ENCODE data around the gene CEBPA. TPM values are rescaled to one million over a fixed set of nuclear protein-coding genes. Genes with fewer than 3 reads are reported as not detected.

The CEBPA gene
- polyA plus RNA-seq, 2 donors: 14.1 to 19.4 TPM

- Histone ChIP-seq H3K27ac (ENCODE audit: low read depth in 2 of 2, low read length in 1 of 2) (no peak overlapping the region), H3K27me3 (ENCODE audit: control insufficient read depth in 1 of 2, insufficient read depth in 2 of 2, low read length in 2 of 2) (no peaks in the 10 kb centered on the region), H3K9me3 (ENCODE audit: control insufficient read depth in 2 of 2, insufficient read depth in 1 of 2, low read depth in 1 of 2, low read length in 1 of 2) (no peaks in the 10 kb centered on the region), H3K36me3 (ENCODE audit: control insufficient read depth in 2 of 2, insufficient read depth in 2 of 2, low read length in 1 of 2) (no peaks in the 10 kb centered on the region), H3K4me3 (ENCODE audit: low read depth in 1 of 2, low read length in 2 of 2) (no peak overlapping the region), H3K4me1 (ENCODE audit: control insufficient read depth in 2 of 2, insufficient read depth in 2 of 2, low read length in 1 of 2) (no peaks in the 10 kb centered on the region)
- 16 to 27% methylated on average over 12 of the region's 12 CpGs for WGBS, 2 donors
Observed at GRCh38 chr19:33343859-33344572, 41.7 kb upstream of the CEBPA start.

DNA sequence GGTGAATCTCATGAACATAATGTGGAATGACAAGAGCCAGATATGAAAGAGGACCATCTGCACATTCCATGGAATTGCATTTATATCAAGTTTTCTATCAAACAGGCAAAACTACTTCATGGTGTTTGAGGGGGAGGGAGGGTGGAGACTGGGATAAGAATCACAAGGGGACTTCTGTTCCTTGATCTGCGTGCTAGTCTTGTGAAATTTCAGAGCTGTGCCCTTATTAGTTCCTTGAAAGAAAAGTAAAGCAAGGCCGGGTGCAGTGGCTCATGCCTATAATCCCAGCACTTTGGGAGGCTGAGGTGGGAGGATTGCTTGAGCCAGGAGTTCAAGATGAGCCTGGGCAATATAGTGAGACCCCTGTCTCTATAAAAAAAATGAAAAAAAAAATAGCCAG is 41.0 kb upstream of the CEBPA start:
- Histone ChIP-seq H3K36me3 (ENCODE audit: control insufficient read depth in 2 of 2, insufficient read depth in 2 of 2, low read length in 1 of 2) (no peaks in the 10 kb centered on the region), H3K4me3 (ENCODE audit: low read depth in 1 of 2, low read length in 2 of 2) (no peak overlapping the region), H3K27me3 (ENCODE audit: control insufficient read depth in 1 of 2, insufficient read depth in 2 of 2, low read length in 2 of 2) (no peaks in the 10 kb centered on the region), H3K27ac (ENCODE audit: low read depth in 2 of 2, low read length in 1 of 2) (no peak overlapping the region), H3K9me3 (ENCODE audit: control insufficient read depth in 2 of 2, insufficient read depth in 1 of 2, low read depth in 1 of 2, low read length in 1 of 2) (no peaks in the 10 kb centered on the region), H3K4me1 (ENCODE audit: control insufficient read depth in 2 of 2, insufficient read depth in 2 of 2, low read length in 1 of 2) (no peaks in the 10 kb centered on the region)
- 81 to 82% methylated on average over 2 of the region's 2 CpGs for WGBS, 2 donors

DNA sequence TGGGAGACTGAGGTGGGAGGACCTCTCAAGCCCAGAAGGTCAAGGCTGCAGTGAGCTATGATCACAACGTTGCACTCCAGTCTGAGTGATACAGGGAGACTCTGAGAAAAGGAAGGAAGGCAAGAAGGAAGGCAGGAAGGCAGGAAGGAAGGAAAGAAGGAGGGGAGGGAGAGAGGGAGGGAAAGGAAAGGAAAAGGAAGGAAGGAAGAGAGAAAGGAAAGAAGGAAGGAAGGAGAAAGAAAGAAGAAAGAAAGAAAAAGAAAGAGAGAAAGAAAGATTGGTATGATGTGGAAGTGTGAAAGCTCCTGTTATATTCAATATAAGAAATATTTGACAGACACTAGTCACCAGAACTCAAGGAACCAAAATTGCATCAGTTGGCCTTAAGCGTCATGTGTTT is 38.7 kb upstream of the CEBPA start:
- Histone ChIP-seq H3K36me3 (ENCODE audit: control insufficient read depth in 2 of 2, insufficient read depth in 2 of 2, low read length in 1 of 2) (no peaks in the 10 kb centered on the region), H3K9me3 (ENCODE audit: control insufficient read depth in 2 of 2, insufficient read depth in 1 of 2, low read depth in 1 of 2, low read length in 1 of 2) (no peaks in the 10 kb centered on the region), H3K4me3 (ENCODE audit: low read depth in 1 of 2, low read length in 2 of 2) (no peak overlapping the region), H3K27ac (ENCODE audit: low read depth in 2 of 2, low read length in 1 of 2) (no peak overlapping the region), H3K4me1 (ENCODE audit: control insufficient read depth in 2 of 2, insufficient read depth in 2 of 2, low read length in 1 of 2) (no peaks in the 10 kb centered on the region), H3K27me3 (ENCODE audit: control insufficient read depth in 1 of 2, insufficient read depth in 2 of 2, low read length in 2 of 2) (no peaks in the 10 kb centered on the region)
- 26 to 49% methylated on average over 2 of the region's 2 CpGs for WGBS, 2 donors

DNA sequence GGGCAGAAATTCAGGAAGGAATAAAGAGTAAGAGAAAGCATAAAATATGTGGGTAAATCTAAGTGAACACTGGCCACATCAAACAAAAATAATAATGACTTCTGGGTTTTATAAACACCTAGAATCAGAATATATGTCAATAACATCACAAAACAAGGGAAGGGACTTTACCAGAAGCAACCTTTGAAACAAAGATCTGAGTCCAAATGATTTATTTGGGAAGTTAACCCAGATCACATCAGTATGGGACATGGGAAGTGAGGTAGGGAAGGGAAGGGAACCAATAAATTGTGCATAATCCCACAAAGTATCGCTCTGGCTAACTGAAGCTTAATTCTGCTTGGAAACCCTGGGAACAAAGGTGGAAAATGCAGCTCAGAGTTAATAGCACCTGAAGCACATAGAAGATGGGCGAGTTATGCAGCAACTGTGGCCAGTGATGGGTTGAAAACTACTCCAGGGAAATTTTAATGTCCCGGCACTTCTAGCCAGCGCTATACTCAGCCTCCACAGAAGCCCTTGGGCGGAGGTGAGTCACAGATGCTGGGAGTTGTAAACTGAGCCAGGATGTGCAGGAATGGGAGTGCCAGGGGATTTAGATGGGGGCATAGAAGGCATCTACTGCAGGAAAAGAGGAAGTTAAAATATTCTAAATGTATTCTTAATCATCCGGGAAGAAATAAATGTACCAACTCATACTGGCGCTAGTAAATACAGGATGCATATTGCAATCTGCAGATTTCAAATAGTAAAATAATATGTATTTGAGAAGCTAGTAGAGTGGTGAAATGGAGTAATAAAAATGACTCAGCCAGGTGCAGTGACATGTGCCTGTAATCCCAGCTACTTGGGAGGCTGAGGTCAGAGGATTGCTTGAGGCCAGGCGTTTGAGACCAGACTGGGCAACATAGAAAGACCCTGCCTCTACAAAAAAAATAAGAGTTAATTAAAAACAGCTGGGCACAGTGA is 37.0 kb upstream of the CEBPA start:
- Histone ChIP-seq H3K4me3 (ENCODE audit: low read depth in 1 of 2, low read length in 2 of 2) (no peak overlapping the region), H3K27ac (ENCODE audit: low read depth in 2 of 2, low read length in 1 of 2) (peak overlapping the region in 1 of 2 donors; percentile 53), H3K27me3 (ENCODE audit: control insufficient read depth in 1 of 2, insufficient read depth in 2 of 2, low read length in 2 of 2) (no peaks in the 10 kb centered on the region), H3K4me1 (ENCODE audit: control insufficient read depth in 2 of 2, insufficient read depth in 2 of 2, low read length in 1 of 2) (no peaks in the 10 kb centered on the region), H3K9me3 (ENCODE audit: control insufficient read depth in 2 of 2, insufficient read depth in 1 of 2, low read depth in 1 of 2, low read length in 1 of 2) (no peaks in the 10 kb centered on the region), H3K36me3 (ENCODE audit: control insufficient read depth in 2 of 2, insufficient read depth in 2 of 2, low read length in 1 of 2) (no peaks in the 10 kb centered on the region)
- 47 to 59% methylated on average over 8 of the region's 8 CpGs for WGBS, 2 donors

DNA sequence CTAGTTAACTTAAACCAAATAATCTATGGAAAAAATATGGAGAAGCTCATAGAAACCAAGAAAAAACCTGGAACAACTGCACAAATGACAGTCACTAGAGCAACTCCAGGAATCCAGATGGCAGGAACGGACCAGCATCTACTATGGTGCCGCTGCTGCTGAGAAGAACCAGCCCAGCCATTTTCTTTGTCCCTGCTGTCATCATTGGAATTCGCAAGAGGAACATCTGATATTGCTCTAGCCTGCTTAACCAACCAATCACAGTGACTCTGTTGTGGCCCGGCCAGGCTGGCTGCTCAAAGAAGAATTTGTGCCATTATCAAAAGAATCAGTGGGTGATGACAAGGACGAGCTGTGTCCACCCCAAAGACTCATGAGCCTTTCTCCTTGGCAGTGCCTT is 33.1 kb upstream of the CEBPA start:
- Histone ChIP-seq H3K36me3 (ENCODE audit: control insufficient read depth in 2 of 2, insufficient read depth in 2 of 2, low read length in 1 of 2) (no peaks in the 10 kb centered on the region), H3K4me3 (ENCODE audit: low read depth in 1 of 2, low read length in 2 of 2) (no peak overlapping the region), H3K27ac (ENCODE audit: low read depth in 2 of 2, low read length in 1 of 2) (no peak overlapping the region), H3K9me3 (ENCODE audit: control insufficient read depth in 2 of 2, insufficient read depth in 1 of 2, low read depth in 1 of 2, low read length in 1 of 2) (no peaks in the 10 kb centered on the region), H3K27me3 (ENCODE audit: control insufficient read depth in 1 of 2, insufficient read depth in 2 of 2, low read length in 2 of 2) (no peaks in the 10 kb centered on the region), H3K4me1 (ENCODE audit: control insufficient read depth in 2 of 2, insufficient read depth in 2 of 2, low read length in 1 of 2) (no peaks in the 10 kb centered on the region)
- WGBS, 2 donors: 90 to 94% methylated on average over 5 of the region's 5 CpGs

DNA sequence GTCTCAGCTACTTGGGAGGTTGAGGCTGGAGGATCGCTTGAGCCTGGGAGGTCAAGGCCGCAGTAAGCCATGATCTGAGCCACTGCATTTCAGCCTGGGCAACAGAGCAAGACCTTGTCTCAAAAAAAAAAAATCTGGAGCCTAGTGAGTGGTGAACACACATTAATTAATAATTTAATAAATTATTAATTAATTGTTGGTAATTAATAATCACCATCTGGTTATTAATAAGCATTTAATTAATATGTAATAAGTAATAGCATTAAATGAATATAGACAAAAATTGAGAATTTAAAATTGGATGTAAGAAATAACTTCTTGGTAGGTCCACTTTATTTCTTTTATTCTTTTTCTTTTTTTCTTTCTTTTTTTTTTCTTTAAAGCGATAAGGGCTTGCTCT is 31.9 kb upstream of the CEBPA start:
- WGBS, 2 donors: 99 to 100% methylated on average over 3 of the region's 3 CpGs
- H3K9me3 ChIP-seq (ENCODE audit: control insufficient read depth in 2 of 2, insufficient read depth in 1 of 2, low read depth in 1 of 2, low read length in 1 of 2): no peaks in the 10 kb centered on the region
- H3K27me3 ChIP-seq (ENCODE audit: control insufficient read depth in 1 of 2, insufficient read depth in 2 of 2, low read length in 2 of 2): no peaks in the 10 kb centered on the region

GRCh38 chr19:33333642-33334041 is 31.3 kb upstream of the CEBPA start:
- 87 to 91% methylated on average over 3 of the region's 3 CpGs for WGBS, 2 donors
- Histone ChIP-seq H3K9me3 (ENCODE audit: control insufficient read depth in 2 of 2, insufficient read depth in 1 of 2, low read depth in 1 of 2, low read length in 1 of 2) (no peaks in the 10 kb centered on the region), H3K27ac (ENCODE audit: low read depth in 2 of 2, low read length in 1 of 2) (no peak overlapping the region), H3K4me1 (ENCODE audit: control insufficient read depth in 2 of 2, insufficient read depth in 2 of 2, low read length in 1 of 2) (no peaks in the 10 kb centered on the region), H3K36me3 (ENCODE audit: control insufficient read depth in 2 of 2, insufficient read depth in 2 of 2, low read length in 1 of 2) (no peaks in the 10 kb centered on the region), H3K27me3 (ENCODE audit: control insufficient read depth in 1 of 2, insufficient read depth in 2 of 2, low read length in 2 of 2) (no peaks in the 10 kb centered on the region), H3K4me3 (ENCODE audit: low read depth in 1 of 2, low read length in 2 of 2) (no peak overlapping the region)

More for the DNA sequence above, 31.9 kb upstream of the CEBPA start:
- Histone ChIP-seq H3K4me3 (ENCODE audit: low read depth in 1 of 2, low read length in 2 of 2) (no peak overlapping the region), H3K36me3 (ENCODE audit: control insufficient read depth in 2 of 2, insufficient read depth in 2 of 2, low read length in 1 of 2) (no peaks in the 10 kb centered on the region), H3K4me1 (ENCODE audit: control insufficient read depth in 2 of 2, insufficient read depth in 2 of 2, low read length in 1 of 2) (no peaks in the 10 kb centered on the region), H3K27ac (ENCODE audit: low read depth in 2 of 2, low read length in 1 of 2) (no peak overlapping the region)

GRCh38 chr19:33333151-33333550 is 30.8 kb upstream of the CEBPA start:
- no peak overlapping the region for H3K4me3 ChIP-seq (ENCODE audit: low read depth in 1 of 2, low read length in 2 of 2)
- no peaks in the 10 kb centered on the region for H3K36me3 ChIP-seq (ENCODE audit: control insufficient read depth in 2 of 2, insufficient read depth in 2 of 2, low read length in 1 of 2)
- H3K27ac ChIP-seq (ENCODE audit: low read depth in 2 of 2, low read length in 1 of 2): no peak overlapping the region
- H3K9me3 ChIP-seq (ENCODE audit: control insufficient read depth in 2 of 2, insufficient read depth in 1 of 2, low read depth in 1 of 2, low read length in 1 of 2): no peaks in the 10 kb centered on the region
- H3K27me3 ChIP-seq (ENCODE audit: control insufficient read depth in 1 of 2, insufficient read depth in 2 of 2, low read length in 2 of 2): no peaks in the 10 kb centered on the region
- no peaks in the 10 kb centered on the region for H3K4me1 ChIP-seq (ENCODE audit: control insufficient read depth in 2 of 2, insufficient read depth in 2 of 2, low read length in 1 of 2)
- WGBS, 2 donors: 95% methylated on average over 4 of the region's 4 CpGs

DNA sequence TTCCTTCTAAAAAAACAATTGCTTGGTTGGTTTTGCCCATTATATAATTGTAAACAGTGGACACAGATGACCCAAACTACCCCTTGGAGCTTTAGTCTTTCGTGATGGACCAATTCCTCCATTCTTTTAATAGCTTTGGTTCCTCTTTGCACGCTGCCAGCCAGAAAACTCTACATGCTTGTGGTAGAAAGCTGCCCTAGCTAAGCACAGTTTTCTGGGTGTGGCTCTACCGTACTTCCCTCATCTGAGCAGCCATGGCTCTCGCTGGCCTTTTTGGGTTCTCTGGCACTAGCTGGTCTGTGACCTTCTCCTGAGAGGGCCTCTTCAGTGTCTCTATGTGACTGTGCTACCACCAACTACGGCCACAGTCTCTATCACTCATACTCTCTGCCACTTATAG is 29.9 kb upstream of the CEBPA start:
- no peaks in the 10 kb centered on the region for H3K27me3 ChIP-seq (ENCODE audit: control insufficient read depth in 1 of 2, insufficient read depth in 2 of 2, low read length in 2 of 2)
- 79 to 81% methylated on average over 5 of the region's 5 CpGs for WGBS, 2 donors
- H3K4me1 ChIP-seq (ENCODE audit: control insufficient read depth in 2 of 2, insufficient read depth in 2 of 2, low read length in 1 of 2): no peaks in the 10 kb centered on the region
- no peak overlapping the region for H3K27ac ChIP-seq (ENCODE audit: low read depth in 2 of 2, low read length in 1 of 2)
- no peaks in the 10 kb centered on the region for H3K9me3 ChIP-seq (ENCODE audit: control insufficient read depth in 2 of 2, insufficient read depth in 1 of 2, low read depth in 1 of 2, low read length in 1 of 2)
- H3K4me3 ChIP-seq (ENCODE audit: low read depth in 1 of 2, low read length in 2 of 2): no peak overlapping the region
- no peaks in the 10 kb centered on the region for H3K36me3 ChIP-seq (ENCODE audit: control insufficient read depth in 2 of 2, insufficient read depth in 2 of 2, low read length in 1 of 2)

Measured in esophagus (tissue), 2 donors.